ENCODE measurements around the gene ENO2.
A peak's percentile ranks its signal among the peaks of the same experiment; 100 is the strongest.

ENO2 gene

GRCh38 chr12:6935371-6936193 is 21.2 kb downstream of the ENO2 start:
- DNase-seq = no peak

DNA sequence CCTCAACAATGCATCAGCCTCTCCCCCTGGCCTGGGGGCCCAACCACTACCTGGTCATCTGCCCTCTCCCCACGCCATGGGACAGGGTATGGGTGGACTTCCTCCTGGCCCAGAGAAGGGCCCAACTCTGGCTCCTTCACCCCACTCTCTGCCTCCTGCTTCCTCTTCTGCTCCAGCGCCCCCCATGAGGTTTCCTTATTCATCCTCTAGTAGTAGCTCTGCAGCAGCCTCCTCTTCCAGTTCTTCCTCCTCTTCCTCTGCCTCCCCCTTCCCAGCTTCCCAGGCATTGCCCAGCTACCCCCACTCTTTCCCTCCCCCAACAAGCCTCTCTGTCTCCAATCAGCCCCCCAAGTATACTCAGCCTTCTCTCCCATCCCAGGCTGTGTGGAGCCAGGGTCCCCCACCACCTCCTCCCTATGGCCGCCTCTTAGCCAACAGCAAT is 21.8 kb downstream of the ENO2 start:
- no peak for DNase-seq

DNA sequence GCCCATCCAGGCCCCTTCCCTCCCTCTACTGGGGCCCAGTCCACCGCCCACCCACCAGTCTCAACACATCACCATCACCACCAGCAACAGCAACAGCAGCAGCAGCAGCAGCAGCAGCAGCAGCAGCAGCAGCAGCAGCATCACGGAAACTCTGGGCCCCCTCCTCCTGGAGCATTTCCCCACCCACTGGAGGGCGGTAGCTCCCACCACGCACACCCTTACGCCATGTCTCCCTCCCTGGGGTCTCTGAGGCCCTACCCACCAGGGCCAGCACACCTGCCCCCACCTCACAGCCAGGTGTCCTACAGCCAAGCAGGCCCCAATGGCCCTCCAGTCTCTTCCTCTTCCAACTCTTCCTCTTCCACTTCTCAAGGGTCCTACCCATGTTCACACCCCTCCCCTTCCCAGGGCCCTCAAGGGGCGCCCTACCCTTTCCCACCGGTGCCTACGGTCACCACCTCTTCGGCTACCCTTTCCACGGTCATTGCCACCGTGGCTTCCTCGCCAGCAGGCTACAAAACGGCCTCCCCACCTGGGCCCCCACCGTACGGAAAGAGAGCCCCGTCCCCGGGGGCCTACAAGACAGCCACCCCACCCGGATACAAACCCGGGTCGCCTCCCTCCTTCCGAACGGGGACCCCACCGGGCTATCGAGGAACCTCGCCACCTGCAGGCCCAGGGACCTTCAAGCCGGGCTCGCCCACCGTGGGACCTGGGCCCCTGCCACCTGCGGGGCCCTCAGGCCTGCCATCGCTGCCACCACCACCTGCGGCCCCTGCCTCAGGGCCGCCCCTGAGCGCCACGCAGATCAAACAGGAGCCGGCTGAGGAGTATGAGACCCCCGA is 22.5 kb downstream of the ENO2 start:
- DNase-seq = peak; percentile 57

DNA sequence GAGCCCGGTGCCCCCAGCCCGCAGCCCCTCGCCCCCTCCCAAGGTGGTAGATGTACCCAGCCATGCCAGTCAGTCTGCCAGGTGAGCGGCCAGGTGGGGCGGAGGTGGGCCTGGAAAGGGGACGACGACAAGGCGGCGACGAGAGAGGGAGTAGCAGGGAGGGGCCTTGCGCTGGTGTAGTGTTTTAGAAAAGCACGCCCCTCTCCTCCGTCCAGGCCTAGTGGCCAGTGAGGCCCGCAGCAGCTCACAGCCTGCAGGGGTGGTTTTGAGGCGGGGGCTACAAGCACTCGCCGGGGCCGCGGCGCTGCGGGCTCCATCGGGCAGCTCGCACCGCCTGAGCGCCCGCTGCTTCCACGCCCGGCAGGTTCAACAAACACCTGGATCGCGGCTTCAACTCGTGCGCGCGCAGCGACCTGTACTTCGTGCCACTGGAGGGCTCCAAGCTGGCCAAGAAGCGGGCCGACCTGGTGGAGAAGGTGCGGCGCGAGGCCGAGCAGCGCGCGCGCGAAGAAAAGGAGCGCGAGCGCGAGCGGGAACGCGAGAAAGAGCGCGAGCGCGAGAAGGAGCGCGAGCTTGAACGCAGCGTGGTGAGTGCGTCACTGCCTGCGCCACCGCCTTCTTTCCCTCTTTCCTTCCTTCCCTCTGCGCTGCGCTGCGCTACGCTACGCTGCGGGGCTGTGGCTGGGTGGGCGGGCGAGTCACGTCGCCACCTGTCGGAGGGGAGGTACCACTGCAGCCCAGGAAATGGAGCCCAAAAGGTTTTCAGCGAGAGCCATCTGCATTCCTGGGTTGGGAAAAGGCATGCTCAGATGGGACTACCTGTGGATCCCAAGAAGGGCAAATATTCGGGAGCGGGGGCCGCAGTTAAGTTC is 23.3 kb downstream of the ENO2 start:
- DNase-seq = peak; percentile 98

DNA sequence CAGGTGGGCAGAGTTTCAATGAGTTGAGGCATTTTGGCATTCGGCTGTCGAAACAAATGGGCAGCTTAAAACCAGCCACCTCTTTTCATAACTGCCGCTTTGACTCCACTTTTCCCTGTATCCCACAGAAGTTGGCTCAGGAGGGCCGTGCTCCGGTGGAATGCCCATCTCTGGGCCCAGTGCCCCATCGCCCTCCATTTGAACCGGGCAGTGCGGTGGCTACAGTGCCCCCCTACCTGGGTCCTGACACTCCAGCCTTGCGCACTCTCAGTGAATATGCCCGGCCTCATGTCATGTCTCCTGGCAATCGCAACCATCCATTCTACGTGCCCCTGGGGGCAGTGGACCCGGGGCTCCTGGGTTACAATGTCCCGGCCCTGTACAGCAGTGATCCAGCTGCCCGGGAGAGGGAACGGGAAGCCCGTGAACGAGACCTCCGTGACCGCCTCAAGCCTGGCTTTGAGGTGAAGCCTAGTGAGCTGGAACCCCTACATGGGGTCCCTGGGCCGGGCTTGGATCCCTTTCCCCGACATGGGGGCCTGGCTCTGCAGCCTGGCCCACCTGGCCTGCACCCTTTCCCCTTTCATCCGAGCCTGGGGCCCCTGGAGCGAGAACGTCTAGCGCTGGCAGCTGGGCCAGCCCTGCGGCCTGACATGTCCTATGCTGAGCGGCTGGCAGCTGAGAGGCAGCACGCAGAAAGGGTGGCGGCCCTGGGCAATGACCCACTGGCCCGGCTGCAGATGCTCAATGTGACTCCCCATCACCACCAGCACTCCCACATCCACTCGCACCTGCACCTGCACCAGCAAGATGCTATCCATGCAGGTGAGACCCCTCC is 24.2 kb downstream of the ENO2 start:
- DNase-seq = no peak

GRCh38 chr12:6939191-6939540 is 24.8 kb downstream of the ENO2 start:
- no peak for DNase-seq

GRCh38 chr12:6941267-6941666 is 26.9 kb downstream of the ENO2 start:
- no peak for DNase-seq

DNA sequence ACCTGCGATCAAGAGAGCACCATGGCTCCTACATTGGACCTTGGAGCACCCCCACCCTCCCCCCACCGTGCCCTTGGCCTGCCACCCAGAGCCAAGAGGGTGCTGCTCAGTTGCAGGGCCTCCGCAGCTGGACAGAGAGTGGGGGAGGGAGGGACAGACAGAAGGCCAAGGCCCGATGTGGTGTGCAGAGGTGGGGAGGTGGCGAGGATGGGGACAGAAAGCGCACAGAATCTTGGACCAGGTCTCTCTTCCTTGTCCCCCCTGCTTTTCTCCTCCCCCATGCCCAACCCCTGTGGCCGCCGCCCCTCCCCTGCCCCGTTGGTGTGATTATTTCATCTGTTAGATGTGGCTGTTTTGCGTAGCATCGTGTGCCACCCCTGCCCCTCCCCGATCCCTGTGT is 27.4 kb downstream of the ENO2 start:
- DNase-seq = no peak

GRCh38 chr12:6942331-6942665 is 27.9 kb downstream of the ENO2 start:
- DNase-seq = peak; percentile 41

DNA sequence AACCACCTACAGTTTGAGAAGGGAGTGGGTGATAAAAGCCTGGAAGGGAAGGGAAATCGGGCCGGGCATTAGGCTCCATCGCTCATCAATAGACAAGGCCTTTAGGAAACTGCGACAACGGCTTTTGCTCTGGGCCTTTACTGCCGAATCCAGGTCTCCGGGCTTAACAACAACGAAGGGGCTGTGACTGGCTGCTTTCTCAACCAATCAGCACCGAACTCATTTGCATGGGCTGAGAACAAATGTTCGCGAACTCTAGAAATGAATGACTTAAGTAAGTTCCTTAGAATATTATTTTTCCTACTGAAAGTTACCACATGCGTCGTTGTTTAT is 29.0 kb downstream of the ENO2 start:
- peak; percentile 98 for DNase-seq

- DNase-seq = peak; percentile 97
These were observed 29.5 kb downstream of the ENO2 start, which contains the start of the genes C12orf57 and RNU7-1 for GRCh38 chr12:6943722-6944380. Gene C12orf57 (plus strand): TSS chr12:6944022. CDS start chr12:6944122, 100 bp downstream. Gene RNU7-1 (plus strand): TSS chr12:6943816.

GRCh38 chr12:6944381-6945186 is 30.2 kb downstream of the ENO2 start:
- DNase-seq = peak; percentile 98

DNA sequence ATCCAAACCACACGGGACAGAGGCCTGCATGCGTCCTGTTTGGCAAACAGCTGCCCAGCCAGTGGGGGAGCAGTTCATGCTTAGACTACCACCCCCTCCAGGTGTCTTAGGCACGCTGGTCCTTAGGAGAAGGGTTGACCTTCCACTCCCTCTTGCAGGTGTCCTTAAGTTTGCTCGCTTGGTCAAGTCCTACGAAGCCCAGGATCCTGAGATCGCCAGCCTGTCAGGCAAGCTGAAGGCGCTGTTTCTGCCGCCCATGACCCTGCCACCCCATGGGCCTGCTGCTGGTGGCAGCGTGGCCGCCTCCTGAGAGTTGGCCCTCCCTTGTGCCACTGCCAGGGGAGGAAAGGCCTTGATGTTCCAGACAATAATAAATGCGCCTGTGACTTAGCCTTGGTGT is 31.2 kb downstream of the ENO2 start:
- no peak for DNase-seq

- peak; percentile 68 for DNase-seq
These were observed 31.9 kb downstream of the ENO2 start for GRCh38 chr12:6946033-6946919.

DNA sequence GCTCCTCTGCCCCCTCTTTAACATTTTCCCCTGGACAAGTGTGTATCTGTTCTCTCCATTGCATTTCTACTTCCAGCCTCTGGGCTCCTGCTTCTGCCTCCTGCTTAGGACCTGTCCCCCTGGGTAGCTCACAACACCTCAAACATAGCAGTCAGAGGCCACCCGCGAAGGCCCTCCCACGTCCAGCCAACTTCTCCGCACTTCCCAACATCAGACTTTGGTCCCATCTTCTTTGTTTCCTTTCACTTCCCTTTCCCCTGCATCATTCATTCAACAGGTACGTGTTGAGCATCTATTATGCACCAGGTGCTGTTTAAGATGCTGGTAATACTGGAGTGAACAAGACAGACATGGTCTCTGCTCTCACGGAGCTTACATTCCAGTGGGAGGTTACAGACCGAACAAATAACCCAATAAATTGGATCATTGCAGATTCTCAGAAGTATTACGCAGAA is 32.6 kb downstream of the ENO2 start:
- DNase-seq = no peak

DNA sequence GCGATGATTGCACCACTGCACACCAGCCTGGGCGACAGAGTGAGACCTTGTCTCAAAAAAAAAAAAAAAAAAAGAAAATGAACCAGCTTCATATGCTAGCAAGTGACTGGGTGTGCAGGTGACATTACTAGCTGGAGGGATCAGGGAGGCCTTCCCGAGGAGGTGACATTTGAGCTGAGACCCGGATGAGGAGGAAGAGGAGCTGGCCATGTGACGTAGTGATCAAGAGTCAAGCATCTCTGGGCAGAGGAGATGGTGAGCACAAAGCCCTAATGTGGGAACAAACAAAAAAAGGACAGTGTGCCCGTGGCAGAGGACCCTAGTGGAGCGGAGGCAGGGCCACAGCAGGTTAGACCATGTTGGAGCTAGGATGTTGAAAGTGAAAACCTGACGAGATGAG is 33.2 kb downstream of the ENO2 start:
- DNase-seq = no peak

- DNase-seq = peak; percentile 70
These were observed 34.7 kb downstream of the ENO2 start for GRCh38 chr12:6948873-6949594.

DNA sequence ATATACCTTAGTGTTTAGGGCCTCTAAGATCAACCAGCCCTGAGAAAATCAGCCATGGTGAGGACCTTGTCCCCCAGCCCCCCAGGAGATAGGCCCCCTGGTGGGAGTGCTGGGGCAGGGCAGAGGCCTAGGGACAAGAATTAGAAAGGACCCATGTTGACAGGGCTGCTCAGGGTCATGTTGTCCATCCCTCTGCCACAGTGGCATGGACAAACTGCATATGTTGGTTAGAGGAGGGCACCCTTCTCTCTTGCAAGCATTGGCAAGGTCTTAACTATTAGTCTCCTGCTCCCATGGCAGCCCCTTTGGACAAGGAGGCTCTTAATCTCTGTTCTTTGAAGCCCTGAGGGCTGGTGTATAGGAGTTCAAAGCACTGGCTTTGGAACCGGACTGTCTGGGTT is 36.0 kb downstream of the ENO2 start:
- DNase-seq = peak; percentile 74
